HepG2 (cell line): Measurements from ENCODE around the gene SPAG9. TPM values are rescaled to one million over a fixed set of nuclear protein-coding genes. Genes with fewer than 3 reads are reported as not detected.

Experiments
- FOSL2 ChIP-seq: sonication (generic); formaldehyde crosslinking; IDR thresholded peaks from 2 replicates; pipeline ENCODE4 v1.4.0; 2020; ENCODE audit warnings: missing genetic modification reagents
- FOXA3 ChIP-seq: IDR thresholded peaks from 2 replicates; pipeline ENCODE4 v1.6.1; 2016; ENCODE audit warnings: missing genetic modification reagents, missing compliant biosample characterization
- MXI1 ChIP-seq: IDR thresholded peaks from 3 replicates; pipeline ENCODE4 v1.6.1; 2012; ENCODE audit warnings: low read depth, low read length, inconsistent platforms, borderline replicate concordance
- NCOA2 ChIP-seq: sonication (generic); formaldehyde crosslinking; IDR thresholded peaks from 2 replicates; pipeline ENCODE4 v1.8.0; 2022; ENCODE audit warnings: inconsistent platforms
- NR2F2 ChIP-seq: IDR thresholded peaks from 2 replicates; pipeline ENCODE4 v1.6.1; 2012; ENCODE audit warnings: low read depth, inconsistent platforms, borderline replicate concordance
- POLR2AphosphoS2 ChIP-seq: IDR thresholded peaks from 2 replicates; pipeline ENCODE4 v1.6.1; 2011; ENCODE audit warnings: low read depth, low read length, improper control_type of control experiment
- SALL1 ChIP-seq: sonication (generic); formaldehyde crosslinking; IDR thresholded peaks from 2 replicates; pipeline ENCODE4 v1.8.0; 2022; ENCODE audit warnings: mild to moderate bottlenecking, missing genetic modification reagents
- SMAD3 ChIP-seq: sonication (generic); formaldehyde crosslinking; IDR thresholded peaks from 2 replicates; pipeline ENCODE4 v1.4.0; 2020; ENCODE audit warnings: missing genetic modification reagents
- TBX2 ChIP-seq: sonication (generic); formaldehyde crosslinking; IDR thresholded peaks from 2 replicates; pipeline ENCODE4 v1.5.0; 2020; ENCODE audit warnings: missing genetic modification reagents, mild to moderate bottlenecking, borderline replicate concordance
- ZNF124 ChIP-seq: sonication (generic); formaldehyde crosslinking; IDR thresholded peaks from 2 replicates; pipeline ENCODE4 v1.4.0; 2020; ENCODE audit warnings: missing genetic modification reagents
- polyA plus RNA-seq, 8 experiments: library from polyadenylated mRNA; depleted of rRNA in 3 of 8; stranded (reverse) in 7 of 8; unstranded in 1 of 8; fragments of >200 nt; fragmentation: Illumina TruSeq in 4 of 8; extraction: Trizol in 4 of 8; gene quantifications; 2 replicates each; pipeline versions ENCODE4 v1.2.1 to v1.2.3, GENCODE V29; 2011 to 2016; ENCODE audit warnings: low read depth in 4 of 8, missing spikeins in 1 of 8, mixed read lengths in 1 of 8; ENCODE audit not compliant: insufficient read depth in 1 of 8
- total RNA-seq, 5 experiments: library from RNA; depleted of rRNA; stranded (reverse); fragments of >200 nt; fragmentation: Illumina TruSeq; extraction: Trizol; gene quantifications; 2 replicates each; pipeline ENCODE4 v1.2.3, GENCODE V29; 2016; ENCODE audit warnings: low read depth in 1 of 5
- TF ChIP-seq, protein P1 (sequence below): fragments of 450-650 bp; IDR thresholded peaks from 2 replicates; pipeline ENCODE4 v1.6.1; 2016
- TF ChIP-seq, protein P2 (sequence below): IDR thresholded peaks from 2 replicates; pipeline ENCODE4 v1.4.0; 2020; ENCODE audit warnings: mild to moderate bottlenecking, missing genetic modification reagents
- TF ChIP-seq, protein P3 (sequence below): sonication (generic); formaldehyde crosslinking; IDR thresholded peaks from 2 replicates; pipeline ENCODE4 v1.4.0; 2020; ENCODE audit warnings: missing genetic modification reagents, mild to moderate bottlenecking, borderline replicate concordance
- TF ChIP-seq, protein P4 (sequence below): sonication (generic); formaldehyde crosslinking; IDR thresholded peaks from 2 replicates; pipeline ENCODE4 v1.5.1; 2020; ENCODE audit warnings: missing genetic modification reagents, mild to moderate bottlenecking, borderline replicate concordance
- TF ChIP-seq, protein P5 (sequence below): sonication (generic); formaldehyde crosslinking; IDR thresholded peaks from 2 replicates; pipeline ENCODE4 v1.5.0; 2020; ENCODE audit warnings: mild to moderate bottlenecking, missing genetic modification reagents, borderline replicate concordance

SPAG9 gene
- total and polyA plus RNA-seq, 2 of the 13 experiments (the other 11 are each of a cell fraction or from before 2014, with no cell fraction given), result 43.2 to 78.6 TPM

DNA sequence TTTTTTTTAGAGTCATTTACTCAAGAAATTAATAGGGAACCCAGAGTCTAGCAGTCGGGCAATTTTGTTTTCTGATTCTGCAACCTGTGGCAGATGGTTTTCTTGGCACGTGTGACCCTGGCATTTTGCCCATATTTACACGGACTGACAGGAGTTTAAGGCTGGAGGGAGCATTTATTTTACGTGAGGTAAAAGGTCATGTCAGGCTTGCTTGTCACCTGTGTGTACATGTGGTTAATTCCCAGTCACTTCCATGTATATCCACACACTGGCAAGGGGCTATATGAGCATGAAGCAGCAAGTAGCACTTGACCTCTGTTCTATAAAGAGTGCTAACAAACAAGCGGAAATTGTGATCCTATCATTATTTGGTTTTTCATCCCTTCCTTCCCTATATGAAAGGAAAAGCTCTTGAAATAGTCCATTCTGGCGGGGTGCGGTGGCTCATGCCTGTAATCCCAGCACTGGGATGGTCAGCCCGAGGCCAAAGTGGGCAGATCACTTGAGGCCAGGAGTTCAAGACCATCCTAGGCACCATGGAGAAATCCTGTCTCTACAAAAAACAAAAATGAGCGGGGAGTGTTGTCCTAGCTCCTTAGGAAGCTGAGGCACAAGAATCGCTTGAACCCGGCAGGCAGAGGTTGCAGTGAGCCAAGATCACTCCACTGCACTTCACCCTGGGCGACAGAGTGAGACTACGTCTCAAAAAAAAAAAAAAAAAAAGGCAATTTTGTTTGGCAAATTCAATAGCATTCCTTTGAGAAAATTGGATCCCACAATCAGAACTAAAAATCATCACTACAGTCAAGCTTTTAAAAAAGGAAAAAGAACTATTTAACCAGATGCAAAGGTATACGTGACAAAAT lies 2.1 kb downstream of the SPAG9 start (continued):
- TF ChIP-seq, protein P1, sequence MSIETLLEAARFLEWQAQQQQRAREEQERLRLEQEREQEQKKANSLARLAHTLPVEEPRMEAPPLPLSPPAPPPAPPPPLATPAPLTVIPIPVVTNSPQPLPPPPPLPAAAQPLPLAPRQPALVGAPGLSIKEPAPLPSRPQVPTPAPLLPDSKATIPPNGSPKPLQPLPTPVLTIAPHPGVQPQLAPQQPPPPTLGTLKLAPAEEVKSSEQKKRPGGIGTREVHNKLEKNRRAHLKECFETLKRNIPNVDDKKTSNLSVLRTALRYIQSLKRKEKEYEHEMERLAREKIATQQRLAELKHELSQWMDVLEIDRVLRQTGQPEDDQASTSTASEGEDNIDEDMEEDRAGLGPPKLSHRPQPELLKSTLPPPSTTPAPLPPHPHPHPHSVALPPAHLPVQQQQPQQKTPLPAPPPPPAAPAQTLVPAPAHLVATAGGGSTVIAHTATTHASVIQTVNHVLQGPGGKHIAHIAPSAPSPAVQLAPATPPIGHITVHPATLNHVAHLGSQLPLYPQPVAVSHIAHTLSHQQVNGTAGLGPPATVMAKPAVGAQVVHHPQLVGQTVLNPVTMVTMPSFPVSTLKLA, result peak; percentile 82
- TF ChIP-seq POLR2AphosphoS2 (no peak), SALL1 (0 out of 2 replicates have a peak, but pooled peaks have one; percentile 16), SMAD3 (CRISPR knock-in tag) (no peak), TBX2 (CRISPR knock-in tag) (no peak; the same call in 1 of the 2 replicates), NR2F2 (peak; percentile 51), FOXA3 (CRISPR knock-in tag) (peak; percentile 71; the same call in 1 of the 2 replicates), FOSL2 (0 out of 2 replicates have a peak, but pooled peaks have one; percentile 26), MXI1 (peak; percentile 51; the same call in 1 of the 3 replicates), NCOA2 (0 out of 2 replicates have a peak, but pooled peaks have one; percentile 9), ZNF124 (CRISPR knock-in tag) (peak; percentile 29; the same call in 1 of the 2 replicates)
- TF ChIP-seq, protein P2, sequence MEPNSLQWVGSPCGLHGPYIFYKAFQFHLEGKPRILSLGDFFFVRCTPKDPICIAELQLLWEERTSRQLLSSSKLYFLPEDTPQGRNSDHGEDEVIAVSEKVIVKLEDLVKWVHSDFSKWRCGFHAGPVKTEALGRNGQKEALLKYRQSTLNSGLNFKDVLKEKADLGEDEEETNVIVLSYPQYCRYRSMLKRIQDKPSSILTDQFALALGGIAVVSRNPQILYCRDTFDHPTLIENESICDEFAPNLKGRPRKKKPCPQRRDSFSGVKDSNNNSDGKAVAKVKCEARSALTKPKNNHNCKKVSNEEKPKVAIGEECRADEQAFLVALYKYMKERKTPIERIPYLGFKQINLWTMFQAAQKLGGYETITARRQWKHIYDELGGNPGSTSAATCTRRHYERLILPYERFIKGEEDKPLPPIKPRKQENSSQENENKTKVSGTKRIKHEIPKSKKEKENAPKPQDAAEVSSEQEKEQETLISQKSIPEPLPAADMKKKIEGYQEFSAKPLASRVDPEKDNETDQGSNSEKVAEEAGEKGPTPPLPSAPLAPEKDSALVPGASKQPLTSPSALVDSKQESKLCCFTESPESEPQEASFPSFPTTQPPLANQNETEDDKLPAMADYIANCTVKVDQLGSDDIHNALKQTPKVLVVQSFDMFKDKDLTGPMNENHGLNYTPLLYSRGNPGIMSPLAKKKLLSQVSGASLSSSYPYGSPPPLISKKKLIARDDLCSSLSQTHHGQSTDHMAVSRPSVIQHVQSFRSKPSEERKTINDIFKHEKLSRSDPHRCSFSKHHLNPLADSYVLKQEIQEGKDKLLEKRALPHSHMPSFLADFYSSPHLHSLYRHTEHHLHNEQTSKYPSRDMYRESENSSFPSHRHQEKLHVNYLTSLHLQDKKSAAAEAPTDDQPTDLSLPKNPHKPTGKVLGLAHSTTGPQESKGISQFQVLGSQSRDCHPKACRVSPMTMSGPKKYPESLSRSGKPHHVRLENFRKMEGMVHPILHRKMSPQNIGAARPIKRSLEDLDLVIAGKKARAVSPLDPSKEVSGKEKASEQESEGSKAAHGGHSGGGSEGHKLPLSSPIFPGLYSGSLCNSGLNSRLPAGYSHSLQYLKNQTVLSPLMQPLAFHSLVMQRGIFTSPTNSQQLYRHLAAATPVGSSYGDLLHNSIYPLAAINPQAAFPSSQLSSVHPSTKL, result peak; percentile 43
- TF ChIP-seq, protein P3, sequence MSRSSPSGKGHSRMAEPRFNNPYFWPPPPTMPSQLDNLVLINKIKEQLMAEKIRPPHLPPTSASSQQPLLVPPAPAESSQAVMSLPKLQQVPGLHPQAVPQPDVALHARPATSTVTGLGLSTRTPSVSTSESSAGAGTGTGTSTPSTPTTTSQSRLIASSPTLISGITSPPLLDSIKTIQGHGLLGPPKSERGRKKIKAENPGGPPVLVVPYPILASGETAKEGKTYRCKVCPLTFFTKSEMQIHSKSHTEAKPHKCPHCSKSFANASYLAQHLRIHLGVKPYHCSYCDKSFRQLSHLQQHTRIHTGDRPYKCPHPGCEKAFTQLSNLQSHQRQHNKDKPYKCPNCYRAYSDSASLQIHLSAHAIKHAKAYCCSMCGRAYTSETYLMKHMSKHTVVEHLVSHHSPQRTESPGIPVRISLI (CRISPR knock-in tag), result peak; percentile 53; the same call in 1 of the 2 replicates
- TF ChIP-seq, protein P4, sequence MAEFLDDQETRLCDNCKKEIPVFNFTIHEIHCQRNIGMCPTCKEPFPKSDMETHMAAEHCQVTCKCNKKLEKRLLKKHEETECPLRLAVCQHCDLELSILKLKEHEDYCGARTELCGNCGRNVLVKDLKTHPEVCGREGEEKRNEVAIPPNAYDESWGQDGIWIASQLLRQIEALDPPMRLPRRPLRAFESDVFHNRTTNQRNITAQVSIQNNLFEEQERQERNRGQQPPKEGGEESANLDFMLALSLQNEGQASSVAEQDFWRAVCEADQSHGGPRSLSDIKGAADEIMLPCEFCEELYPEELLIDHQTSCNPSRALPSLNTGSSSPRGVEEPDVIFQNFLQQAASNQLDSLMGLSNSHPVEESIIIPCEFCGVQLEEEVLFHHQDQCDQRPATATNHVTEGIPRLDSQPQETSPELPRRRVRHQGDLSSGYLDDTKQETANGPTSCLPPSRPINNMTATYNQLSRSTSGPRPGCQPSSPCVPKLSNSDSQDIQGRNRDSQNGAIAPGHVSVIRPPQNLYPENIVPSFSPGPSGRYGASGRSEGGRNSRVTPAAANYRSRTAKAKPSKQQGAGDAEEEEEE (CRISPR knock-in tag), result no peak
- TF ChIP-seq, protein P5, sequence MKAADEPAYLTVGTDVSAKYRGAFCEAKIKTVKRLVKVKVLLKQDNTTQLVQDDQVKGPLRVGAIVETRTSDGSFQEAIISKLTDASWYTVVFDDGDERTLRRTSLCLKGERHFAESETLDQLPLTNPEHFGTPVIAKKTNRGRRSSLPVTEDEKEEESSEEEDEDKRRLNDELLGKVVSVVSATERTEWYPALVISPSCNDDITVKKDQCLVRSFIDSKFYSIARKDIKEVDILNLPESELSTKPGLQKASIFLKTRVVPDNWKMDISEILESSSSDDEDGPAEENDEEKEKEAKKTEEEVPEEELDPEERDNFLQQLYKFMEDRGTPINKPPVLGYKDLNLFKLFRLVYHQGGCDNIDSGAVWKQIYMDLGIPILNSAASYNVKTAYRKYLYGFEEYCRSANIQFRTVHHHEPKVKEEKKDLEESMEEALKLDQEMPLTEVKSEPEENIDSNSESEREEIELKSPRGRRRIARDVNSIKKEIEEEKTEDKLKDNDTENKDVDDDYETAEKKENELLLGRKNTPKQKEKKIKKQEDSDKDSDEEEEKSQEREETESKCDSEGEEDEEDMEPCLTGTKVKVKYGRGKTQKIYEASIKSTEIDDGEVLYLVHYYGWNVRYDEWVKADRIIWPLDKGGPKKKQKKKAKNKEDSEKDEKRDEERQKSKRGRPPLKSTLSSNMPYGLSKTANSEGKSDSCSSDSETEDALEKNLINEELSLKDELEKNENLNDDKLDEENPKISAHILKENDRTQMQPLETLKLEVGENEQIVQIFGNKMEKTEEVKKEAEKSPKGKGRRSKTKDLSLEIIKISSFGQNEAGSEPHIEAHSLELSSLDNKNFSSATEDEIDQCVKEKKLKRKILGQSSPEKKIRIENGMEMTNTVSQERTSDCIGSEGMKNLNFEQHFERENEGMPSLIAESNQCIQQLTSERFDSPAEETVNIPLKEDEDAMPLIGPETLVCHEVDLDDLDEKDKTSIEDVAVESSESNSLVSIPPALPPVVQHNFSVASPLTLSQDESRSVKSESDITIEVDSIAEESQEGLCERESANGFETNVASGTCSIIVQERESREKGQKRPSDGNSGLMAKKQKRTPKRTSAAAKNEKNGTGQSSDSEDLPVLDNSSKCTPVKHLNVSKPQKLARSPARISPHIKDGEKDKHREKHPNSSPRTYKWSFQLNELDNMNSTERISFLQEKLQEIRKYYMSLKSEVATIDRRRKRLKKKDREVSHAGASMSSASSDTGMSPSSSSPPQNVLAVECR (CRISPR knock-in tag), result peak; percentile 92
